Measurements from ENCODE around the gene NAALADL2. TPM values are rescaled to one million over a fixed set of nuclear protein-coding genes. Genes with fewer than 3 reads are reported as not detected.

The NAALADL2 gene
- total RNA-seq, 1 experiment from 2014 or later = 3.1 TPM

GRCh38 chr3:174940151-174940550 lies 81.0 kb downstream of the NAALADL2 start:
- no peak for DNase-seq
- H3K27me3 ChIP-seq = no peaks in the 10 kb centered on the region
- H3K27ac ChIP-seq = no peak overlapping the region
- H3K36me3 ChIP-seq = no peaks in the 10 kb centered on the region
- H3K4me3 ChIP-seq = no peak overlapping the region
- no peaks in the 10 kb centered on the region for H3K4me1 ChIP-seq
- no peaks in the 10 kb centered on the region for H3K9me3 ChIP-seq (replicated peaks)

- H3K27ac ChIP-seq = no peak overlapping the region
Measured at GRCh38 chr3:174945276-174945675, 86.1 kb downstream of the NAALADL2 start.

GRCh38 chr3:174945951-174946350 lies 86.8 kb downstream of the NAALADL2 start:
- Histone ChIP-seq H3K36me3 (no peaks in the 10 kb centered on the region), H3K4me1 (0 out of 2 replicates have a peak, but pooled peaks cover 2% of the 10 kb centered on the region), H3K9me3 (replicated peaks) (no peaks in the 10 kb centered on the region), H3K27ac (no peak overlapping the region), H3K27me3 (no peaks in the 10 kb centered on the region), H3K4me3 (no peak overlapping the region)
- DNase-seq = no peak

More at GRCh38 chr3:174945276-174945675, 86.1 kb downstream of the NAALADL2 start:
- Histone ChIP-seq H3K4me3 (no peak overlapping the region), H3K27me3 (no peaks in the 10 kb centered on the region), H3K4me1 (no peaks in the 10 kb centered on the region), H3K9me3 (replicated peaks) (no peaks in the 10 kb centered on the region), H3K36me3 (no peaks in the 10 kb centered on the region)
- no peak for DNase-seq

- no peak overlapping the region for H3K27ac ChIP-seq
- 0 out of 2 replicates have a peak, but pooled peaks cover 2% of the 10 kb centered on the region for H3K4me1 ChIP-seq
- no peaks in the 10 kb centered on the region for H3K36me3 ChIP-seq
- DNase-seq = no peak
- no peaks in the 10 kb centered on the region for H3K27me3 ChIP-seq
- H3K4me3 ChIP-seq = no peak overlapping the region
- no peaks in the 10 kb centered on the region for H3K9me3 ChIP-seq (replicated peaks)
Measured at GRCh38 chr3:174949523-174949922, 90.4 kb downstream of the NAALADL2 start.

- Histone ChIP-seq H3K9me3 (replicated peaks) (no peaks in the 10 kb centered on the region), H3K27me3 (no peaks in the 10 kb centered on the region), H3K36me3 (no peaks in the 10 kb centered on the region), H3K4me3 (no peak overlapping the region), H3K27ac (no peak overlapping the region), H3K4me1 (peaks cover 16% of the 10 kb centered on the region)
- DNase-seq = no peak
Measured at GRCh38 chr3:174951034-174951433, 91.9 kb downstream of the NAALADL2 start.

GRCh38 chr3:174951498-174952005 lies 92.4 kb downstream of the NAALADL2 start:
- no peaks in the 10 kb centered on the region for H3K9me3 ChIP-seq (replicated peaks)
- no peak overlapping the region for H3K4me3 ChIP-seq
- no peak overlapping the region for H3K27ac ChIP-seq
- H3K4me1 ChIP-seq = peaks cover 21% of the 10 kb centered on the region
- no peaks in the 10 kb centered on the region for H3K27me3 ChIP-seq
- DNase-seq = no peak
- H3K36me3 ChIP-seq = no peaks in the 10 kb centered on the region

- H3K4me1 ChIP-seq = peaks cover 23% of the 10 kb centered on the region
- no peaks in the 10 kb centered on the region for H3K36me3 ChIP-seq
- H3K4me3 ChIP-seq = no peak overlapping the region
- no peak for DNase-seq
- no peaks in the 10 kb centered on the region for H3K27me3 ChIP-seq
- no peaks in the 10 kb centered on the region for H3K9me3 ChIP-seq (replicated peaks)
- no peak overlapping the region for H3K27ac ChIP-seq
Measured at GRCh38 chr3:174953068-174953467, 93.9 kb downstream of the NAALADL2 start.

- H3K4me1 ChIP-seq = peaks cover 23% of the 10 kb centered on the region
- H3K27ac ChIP-seq = peak overlapping the region; percentile 61
- H3K9me3 ChIP-seq (replicated peaks) = no peaks in the 10 kb centered on the region
- H3K4me3 ChIP-seq = no peak overlapping the region
- H3K36me3 ChIP-seq = no peaks in the 10 kb centered on the region
- peak; percentile 52 to 68 for DNase-seq
- H3K27me3 ChIP-seq = no peaks in the 10 kb centered on the region
Measured at GRCh38 chr3:174955513-174956016, 96.4 kb downstream of the NAALADL2 start.

- H3K36me3 ChIP-seq = no peaks in the 10 kb centered on the region
- H3K4me1 ChIP-seq = peaks cover 20% of the 10 kb centered on the region
- no peak overlapping the region for H3K27ac ChIP-seq
- no peak overlapping the region for H3K4me3 ChIP-seq
- H3K9me3 ChIP-seq (replicated peaks) = no peaks in the 10 kb centered on the region
- H3K27me3 ChIP-seq = no peaks in the 10 kb centered on the region
- no peak for DNase-seq
Measured at GRCh38 chr3:174957081-174957480, 97.9 kb downstream of the NAALADL2 start.

- H3K36me3 ChIP-seq = no peaks in the 10 kb centered on the region
- no peaks in the 10 kb centered on the region for H3K9me3 ChIP-seq (replicated peaks)
- H3K4me1 ChIP-seq = peaks cover 20% of the 10 kb centered on the region
- no peaks in the 10 kb centered on the region for H3K27me3 ChIP-seq
- no peak overlapping the region for H3K27ac ChIP-seq
- no peak for DNase-seq
- H3K4me3 ChIP-seq = no peak overlapping the region
Measured at GRCh38 chr3:174957551-174958001, 98.4 kb downstream of the NAALADL2 start.

- Histone ChIP-seq H3K4me3 (no peak overlapping the region), H3K27ac (no peak overlapping the region), H3K36me3 (no peaks in the 10 kb centered on the region), H3K9me3 (replicated peaks) (no peaks in the 10 kb centered on the region), H3K4me1 (peaks cover 20% of the 10 kb centered on the region), H3K27me3 (no peaks in the 10 kb centered on the region)
- no peak for DNase-seq
Measured at GRCh38 chr3:174958671-174959328, 99.7 kb downstream of the NAALADL2 start.

- H3K4me1 ChIP-seq = peaks cover 20% of the 10 kb centered on the region
- no peak for DNase-seq
- no peaks in the 10 kb centered on the region for H3K27me3 ChIP-seq
- no peaks in the 10 kb centered on the region for H3K9me3 ChIP-seq (replicated peaks)
- no peak overlapping the region for H3K27ac ChIP-seq
- H3K36me3 ChIP-seq = no peaks in the 10 kb centered on the region
- no peak overlapping the region for H3K4me3 ChIP-seq
Measured at GRCh38 chr3:174959556-174960065, 100.5 kb downstream of the NAALADL2 start.

- no peaks in the 10 kb centered on the region for H3K27me3 ChIP-seq
Measured at GRCh38 chr3:174960898-174961297, 101.8 kb downstream of the NAALADL2 start.

GRCh38 chr3:174973465-174973864 lies 114.3 kb downstream of the NAALADL2 start:
- Histone ChIP-seq H3K27me3 (no peaks in the 10 kb centered on the region), H3K4me3 (no peak overlapping the region), H3K27ac (no peak overlapping the region), H3K4me1 (no peaks in the 10 kb centered on the region), H3K36me3 (no peaks in the 10 kb centered on the region), H3K9me3 (replicated peaks) (peaks cover 3% of the 10 kb centered on the region; the same call in 1 of the 2 replicates)
- DNase-seq = no peak

More at GRCh38 chr3:174960898-174961297, 101.8 kb downstream of the NAALADL2 start:
- H3K36me3 ChIP-seq = no peaks in the 10 kb centered on the region
- no peak overlapping the region for H3K27ac ChIP-seq
- H3K9me3 ChIP-seq (replicated peaks) = no peaks in the 10 kb centered on the region; the same call in 1 of the 2 replicates
- H3K4me1 ChIP-seq = peaks cover 8% of the 10 kb centered on the region
- no peak overlapping the region for H3K4me3 ChIP-seq
- no peak for DNase-seq

- no peak for DNase-seq
- H3K36me3 ChIP-seq = no peaks in the 10 kb centered on the region
- H3K9me3 ChIP-seq (replicated peaks) = no peaks in the 10 kb centered on the region
- no peaks in the 10 kb centered on the region for H3K4me1 ChIP-seq
- H3K27ac ChIP-seq = no peak overlapping the region
- no peaks in the 10 kb centered on the region for H3K27me3 ChIP-seq
- no peak overlapping the region for H3K4me3 ChIP-seq
Measured at GRCh38 chr3:174986685-174987084, 127.6 kb downstream of the NAALADL2 start.
